HG03558 (cell line): ENCODE measurements around the gene ETV2.
"Not testable (repeated sequence)": the region's sequence is repeated elsewhere in the genome, so short reads cannot be mapped to it uniquely, and the experiment has no call there.

Experiments used
- ATAC-seq: cut with Tn5 transposase; IDR thresholded peaks from one replicate; pipeline ENCODE4 v1.9.1; 2021; ENCODE audit warnings: moderate number of reproducible peaks; ENCODE audit not compliant: unreplicated experiment; ENCODE audit errors: extremely low read depth

The ETV2 gene

GRCh38 chr19:35654828-35655227 lies 13.3 kb downstream of the ETV2 start:
- not testable (repeated sequence) for ATAC-seq

GRCh38 chr19:35655600-35655999 lies 14.1 kb downstream of the ETV2 start:
- ATAC-seq = no peak

GRCh38 chr19:35656700-35657099 lies 15.2 kb downstream of the ETV2 start:
- no peak for ATAC-seq

- ATAC-seq = no peak
Measured at GRCh38 chr19:35657904-35658700, 16.6 kb downstream of the ETV2 start.

- no peak for ATAC-seq
Measured at GRCh38 chr19:35661995-35662340, 20.4 kb downstream of the ETV2 start.

- ATAC-seq = no peak
Measured at GRCh38 chr19:35663981-35664380, 22.4 kb downstream of the ETV2 start.

GRCh38 chr19:35665157-35665556 lies 23.6 kb downstream of the ETV2 start:
- no peak for ATAC-seq

- no peak for ATAC-seq
Measured at GRCh38 chr19:35665604-35666003, 24.1 kb downstream of the ETV2 start.

- no peak for ATAC-seq
Measured at GRCh38 chr19:35666251-35666913, 24.8 kb downstream of the ETV2 start, which contains the start of gene UPK1A. Gene UPK1A (plus strand): TSS chr19:35666517. CDS start chr19:35666813, 296 bp downstream.

GRCh38 chr19:35669566-35669965 lies 28.0 kb downstream of the ETV2 start:
- no peak for ATAC-seq

- no peak for ATAC-seq
Measured at GRCh38 chr19:35669974-35670373, 28.4 kb downstream of the ETV2 start.

- ATAC-seq = no peak
Measured at GRCh38 chr19:35670686-35671085, 29.1 kb downstream of the ETV2 start.

- ATAC-seq = no peak
Measured at GRCh38 chr19:35671818-35672217, 30.3 kb downstream of the ETV2 start.

- no peak for ATAC-seq
Measured at GRCh38 chr19:35673121-35673804, 31.7 kb downstream of the ETV2 start.

GRCh38 chr19:35675589-35676140 lies 34.1 kb downstream of the ETV2 start:
- ATAC-seq = no peak

- ATAC-seq = no peak
Measured at GRCh38 chr19:35689836-35690235, 48.3 kb downstream of the ETV2 start.

- not testable (repeated sequence) for ATAC-seq
Measured at GRCh38 chr19:35691106-35691505, 49.6 kb downstream of the ETV2 start.

GRCh38 chr19:35692010-35692409 lies 50.5 kb downstream of the ETV2 start:
- ATAC-seq = no peak

- ATAC-seq = no peak
Measured at GRCh38 chr19:35693422-35693821, 51.9 kb downstream of the ETV2 start.

GRCh38 chr19:35693835-35694599 lies 52.5 kb downstream of the ETV2 start:
- no peak for ATAC-seq
